A673 (cell line): ENCODE data around the gene TSPAN15. TPM values are rescaled to one million over a fixed set of nuclear protein-coding genes. Genes with fewer than 3 reads are reported as not detected.

Experiments
- BruUV-seq: library from RNA; stranded (reverse); fragments of 400-500 nt; replicated peaks from 2 replicates; lab custom pipeline; 2021; lab: Mats Ljungman, UMichigan
- CTCF ChIA-PET: fragments of 300-600 bp; sonication (Branson Sonifier 250); formaldehyde crosslinking; loops from one replicate; lab custom pipeline; 2022; ENCODE audit warnings: antibody characterized with exemption; lab: Charles Lee
- POLR2A ChIA-PET: fragments of 300-600 bp; sonication (Branson Sonifier 250); formaldehyde crosslinking; loops from one replicate; lab custom pipeline; 2022; ENCODE audit warnings: antibody characterized with exemption; ENCODE audit not compliant: low non-redundant PET; lab: Charles Lee
- DNase-seq: peaks from one replicate; pipeline ENCODE4 v3.0.0-alpha.2; 2015; ENCODE audit warnings: low spot score
- H3K27ac ChIP-seq: fragments of 200-600 bp; sonication (generic); 2 replicates; pipeline ENCODE4 v1.5.1; 2016; ENCODE audit warnings: mixed run types, low read depth, mild to moderate bottlenecking, mixed read lengths, antibody characterized with exemption, low read length; ENCODE audit not compliant: poor library complexity, severe bottlenecking
- H3K27me3 ChIP-seq: fragments of 200-600 bp; sonication (generic); replicated peaks from 2 replicates; pipeline ENCODE4 v1.6.1; 2017; ENCODE audit warnings: mixed run types, low read depth, mild to moderate bottlenecking, mixed read lengths, antibody characterized with exemption, low read length; ENCODE audit not compliant: insufficient read depth, poor library complexity
- H3K36me3 ChIP-seq: fragments of 200-600 bp; sonication (generic); 2 replicates; pipeline ENCODE4 v1.6.1; 2016; ENCODE audit warnings: mixed run types, mild to moderate bottlenecking, mixed read lengths, antibody characterized with exemption, low read length; ENCODE audit not compliant: insufficient read depth, poor library complexity, severe bottlenecking
- H3K4me1 ChIP-seq: fragments of 200-600 bp; sonication (generic); 2 replicates; pipeline ENCODE4 v1.6.1; 2017; ENCODE audit warnings: mixed run types, mild to moderate bottlenecking, mixed read lengths, antibody characterized with exemption, low read length; ENCODE audit not compliant: insufficient read depth, poor library complexity, severe bottlenecking
- H3K4me3 ChIP-seq: fragments of 200-600 bp; sonication (generic); 2 replicates; pipeline ENCODE4 v1.5.1; 2016; ENCODE audit warnings: low read depth, mixed run types, mild to moderate bottlenecking, mixed read lengths, low read length; ENCODE audit not compliant: poor library complexity, severe bottlenecking
- H3K9me3 ChIP-seq: fragments of 200-600 bp; sonication (generic); 2 replicates; pipeline ENCODE4 v1.6.1; 2016; ENCODE audit warnings: mixed run types, low read depth, mild to moderate bottlenecking, mixed read lengths, antibody characterized with exemption, low read length; ENCODE audit not compliant: poor library complexity, severe bottlenecking
- CTCF ChIP-seq: fragments of 300-800, 200-600 bp; sonication (generic); conservative IDR thresholded peaks from 2 replicates; pipeline ENCODE4 v1.5.1; 2017; ENCODE audit warnings: low read depth, mild to moderate bottlenecking, antibody characterized with exemption, low read length, moderate library complexity, mixed read lengths
- EZH2 ChIP-seq: fragments of 200-600 bp; sonication (generic); IDR thresholded peaks from 2 replicates; pipeline ENCODE4 v1.6.1; 2017; ENCODE audit warnings: borderline replicate concordance, low read depth, mild to moderate bottlenecking, mixed read lengths, antibody characterized with exemption, low read length; ENCODE audit not compliant: poor library complexity, severe bottlenecking
- intact Hi-C: fragments of 100-400 bp; cut with micrococcal nuclease; formaldehyde crosslinking; loops from one replicate; pipeline ENCODE4 v1.10.0; 2022; ENCODE audit not compliant: unreplicated experiment
- total RNA-seq: library from RNA; stranded (reverse); gene quantifications from 2 replicates; pipeline ENCODE4 v1.2.3, GENCODE V29; 2021

Gene TSPAN15
- total RNA-seq, 1 experiment from 2014 or later = 2.1 TPM

- no peaks in the 10 kb centered on the region for H3K9me3 ChIP-seq
- no peak for DNase-seq
- H3K27ac ChIP-seq = no peak overlapping the region
- H3K36me3 ChIP-seq = no peaks in the 10 kb centered on the region
- no peak overlapping the region for H3K4me3 ChIP-seq
- no peaks in the 10 kb centered on the region for H3K27me3 ChIP-seq
- no peaks in the 10 kb centered on the region for H3K4me1 ChIP-seq
- TF ChIP-seq CTCF (no peak), EZH2 (no peak)
- no TSS peak for BruUV-seq
- POLR2A ChIA-PET = no interaction called here
- intact Hi-C loops = no loop called here
- CTCF ChIA-PET = no interaction called here
Observed at GRCh38 chr10:69496352-69497230, 45.3 kb downstream of the TSPAN15 start.

GRCh38 chr10:69497231-69497561, 45.9 kb downstream of the TSPAN15 start:
- no TSS peak for BruUV-seq
- Histone ChIP-seq H3K27ac (no peak overlapping the region), H3K9me3 (no peaks in the 10 kb centered on the region), H3K4me3 (no peak overlapping the region), H3K4me1 (no peaks in the 10 kb centered on the region), H3K27me3 (no peaks in the 10 kb centered on the region), H3K36me3 (no peaks in the 10 kb centered on the region)
- DNase-seq = no peak
- intact Hi-C loops = no loop called here
- ChIA-PET POLR2A (no interaction called here), CTCF (no interaction called here)
- TF ChIP-seq EZH2 (no peak), CTCF (no peak)

- intact Hi-C loops = no loop called here
- BruUV-seq = no TSS peak
- POLR2A ChIA-PET = no interaction called here
Observed at GRCh38 chr10:69497611-69498390, 46.5 kb downstream of the TSPAN15 start.

More at GRCh38 chr10:69497611-69498390, 46.5 kb downstream of the TSPAN15 start:
- DNase-seq = no peak
- H3K27ac ChIP-seq = no peak overlapping the region
- no peaks in the 10 kb centered on the region for H3K4me1 ChIP-seq
- TF ChIP-seq CTCF (no peak), EZH2 (no peak)
- CTCF ChIA-PET = no interaction called here
- no peaks in the 10 kb centered on the region for H3K9me3 ChIP-seq
- H3K27me3 ChIP-seq = no peaks in the 10 kb centered on the region
- H3K36me3 ChIP-seq = no peaks in the 10 kb centered on the region
- H3K4me3 ChIP-seq = no peak overlapping the region
